GM12891 (cell line): ENCODE results near the gene TIRAP.

ENCODE experiments used
- PAX5 ChIP-seq: IDR thresholded peaks from 2 replicates; pipeline ENCODE4 v1.6.1; 2011; ENCODE audit warnings: low read length, moderate library complexity, mild to moderate bottlenecking; ENCODE audit not compliant: insufficient read depth, severe bottlenecking
- POLR2A ChIP-seq: IDR thresholded peaks from 2 replicates; pipeline ENCODE4 v1.6.1; 2011; ENCODE audit warnings: low read depth, low read length, control low read depth
- POLR2AphosphoS5 ChIP-seq: IDR thresholded peaks from 2 replicates; pipeline ENCODE4 v1.6.1; 2011; ENCODE audit warnings: low read depth, low read length, control low read depth
- POU2F2 ChIP-seq: IDR thresholded peaks from 2 replicates; pipeline ENCODE4 v1.6.1; 2011; ENCODE audit warnings: low read depth, mild to moderate bottlenecking, control low read depth, low read length, moderate library complexity
- SPI1 ChIP-seq: IDR thresholded peaks from 2 replicates; pipeline ENCODE4 v1.6.1; 2011; ENCODE audit warnings: low read depth, low read length, control low read depth
- TAF1 ChIP-seq: IDR thresholded peaks from 2 replicates; pipeline ENCODE4 v1.6.1; 2011; ENCODE audit warnings: low read depth, low read length, control low read depth

GRCh38 chr11:126339073-126339862, 56.4 kb downstream of the TIRAP start:
- TF ChIP-seq TAF1 (no peak), POLR2A (no peak), POLR2AphosphoS5 (no peak), PAX5 (no peak), SPI1 (no peak), POU2F2 (no peak)
